OCI-LY7 (cell line): ENCODE measurements around the gene SCG5.

Source experiments
- EZH2phosphoT487 ChIP-seq: fragments of 200-600 bp; sonication (generic); IDR thresholded peaks from 2 replicates; pipeline ENCODE4 v1.6.1; 2018; ENCODE audit warnings: low read depth, borderline replicate concordance, mild to moderate bottlenecking, mixed run types, antibody characterized with exemption, low read length, moderate library complexity, mixed read lengths
- TF ChIP-seq, protein P1 (sequence below): fragments of 200-600 bp; sonication (generic); conservative IDR thresholded peaks from 2 replicates; pipeline ENCODE4 v1.5.1; 2014; ENCODE audit warnings: mild to moderate bottlenecking, antibody characterized with exemption, low read length, moderate library complexity, mixed read lengths

DNA sequence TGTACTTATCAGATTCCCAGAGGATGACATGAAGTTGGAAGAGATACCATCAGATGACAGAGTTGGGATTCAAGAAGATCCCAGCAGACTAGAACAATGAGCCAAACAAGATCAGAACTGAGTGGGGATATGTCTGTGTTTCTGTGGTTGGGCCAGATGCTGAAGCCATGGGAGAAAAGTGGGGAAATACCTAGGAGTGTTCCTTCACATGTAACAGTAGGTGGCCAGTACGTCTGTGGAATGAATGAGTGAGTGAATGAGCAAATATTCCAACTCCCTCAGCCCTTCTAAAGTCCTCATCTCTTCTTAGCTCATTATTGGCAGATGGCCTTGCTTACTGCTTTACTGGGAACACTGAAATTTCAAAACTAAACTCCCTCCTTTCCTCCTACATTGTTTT is 44.1 kb downstream of the SCG5 start:
- TF ChIP-seq, protein P1, sequence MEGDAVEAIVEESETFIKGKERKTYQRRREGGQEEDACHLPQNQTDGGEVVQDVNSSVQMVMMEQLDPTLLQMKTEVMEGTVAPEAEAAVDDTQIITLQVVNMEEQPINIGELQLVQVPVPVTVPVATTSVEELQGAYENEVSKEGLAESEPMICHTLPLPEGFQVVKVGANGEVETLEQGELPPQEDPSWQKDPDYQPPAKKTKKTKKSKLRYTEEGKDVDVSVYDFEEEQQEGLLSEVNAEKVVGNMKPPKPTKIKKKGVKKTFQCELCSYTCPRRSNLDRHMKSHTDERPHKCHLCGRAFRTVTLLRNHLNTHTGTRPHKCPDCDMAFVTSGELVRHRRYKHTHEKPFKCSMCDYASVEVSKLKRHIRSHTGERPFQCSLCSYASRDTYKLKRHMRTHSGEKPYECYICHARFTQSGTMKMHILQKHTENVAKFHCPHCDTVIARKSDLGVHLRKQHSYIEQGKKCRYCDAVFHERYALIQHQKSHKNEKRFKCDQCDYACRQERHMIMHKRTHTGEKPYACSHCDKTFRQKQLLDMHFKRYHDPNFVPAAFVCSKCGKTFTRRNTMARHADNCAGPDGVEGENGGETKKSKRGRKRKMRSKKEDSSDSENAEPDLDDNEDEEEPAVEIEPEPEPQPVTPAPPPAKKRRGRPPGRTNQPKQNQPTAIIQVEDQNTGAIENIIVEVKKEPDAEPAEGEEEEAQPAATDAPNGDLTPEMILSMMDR, result no peak
- no peak for TF ChIP-seq EZH2phosphoT487
